Measurements from ENCODE around the gene MAP4K3. TPM values are rescaled to one million over a fixed set of nuclear protein-coding genes. Genes with fewer than 3 reads are reported as not detected.

The MAP4K3 gene
- total and polyA plus RNA-seq, 9 of the 15 experiments (the other 6 are each of a cell fraction or from before 2014, with no cell fraction given): 3.1 to 30.0 (median 16.9) TPM

- H3K4me1 ChIP-seq (replicated peaks in 1 of 2; ENCODE audit: control insufficient read depth in 2 of 2, insufficient read depth in 2 of 2, low read length in 2 of 2): peaks cover 0 to 8% of the 10 kb centered on the region in 2 experiments; a peak in 3 of 5 replicates
- FAIRE-seq: no peak
Observed at GRCh38 chr2:39373181-39373802, 63.8 kb downstream of the MAP4K3 start.

GRCh38 chr2:39370101-39370500, 67.0 kb downstream of the MAP4K3 start:
- Histone ChIP-seq H3K4me3 (no peak overlapping the region), H3K36me3 (ENCODE audit: control insufficient read depth, insufficient read depth, low read length) (peaks cover 16% of the 10 kb centered on the region; the same call in 1 of the 3 replicates), H3K9ac (ENCODE audit: insufficient read depth in 1 of 2, low read depth in 2 of 2, low read length in 2 of 2) (no peak overlapping the region), H3K9me3 (replicated peaks; ENCODE audit: control insufficient read depth, insufficient read depth, low read depth, low read length) (no peaks in the 10 kb centered on the region), H2AFZ (ENCODE audit: low read depth, low read length) (no peak overlapping the region), H3K4me2 (ENCODE audit: insufficient read depth, low read length) (no peak overlapping the region), H3K27me3 (ENCODE audit: control insufficient read depth in 2 of 2, insufficient read depth in 2 of 2, low read length in 2 of 2) (no peaks in the 10 kb centered on the region), H3K79me2 (ENCODE audit: control insufficient read depth, insufficient read depth, low read length) (peaks cover 25% of the 10 kb centered on the region; the same call in 2 of the 3 replicates), H4K20me1 (replicated peaks; ENCODE audit: control insufficient read depth, insufficient read depth, low read length) (no peaks in the 10 kb centered on the region), H3K27ac (ENCODE audit: extremely low read depth, low read depth, low read length) (no peak overlapping the region), H3K4me1 (replicated peaks in 1 of 2; ENCODE audit: control insufficient read depth in 2 of 2, insufficient read depth in 2 of 2, low read length in 2 of 2) (no peaks in the 10 kb centered on the region), H3K9me1 (ENCODE audit: control insufficient read depth, insufficient read depth, low read length) (no peaks in the 10 kb centered on the region)
- no peak for ATAC-seq
- no peak for DNase-seq (ENCODE audit: extremely low read depth in 1 of 4, low spot score in 3 of 4)
- POLR2A ChIA-PET: no interaction called here
- FAIRE-seq: no peak
- 78% methylated on average over 2 of the region's 2 CpGs for WGBS (ENCODE audit: insufficient coverage, low coverage, missing lambda C conversion rate)
- intact Hi-C loops (cut with micrococcal nuclease) (no loop called here), in situ Hi-C loops (cut with MboI) (no loop called here)
- TF ChIP-seq ZC3H4 (CRISPR knock-in tag; IDR thresholded peaks at IDR 0.05; ENCODE audit: borderline replicate concordance): no peak
- no peak for TF ChIP-seq HMG20A (CRISPR knock-in tag; conservative IDR thresholded peaks at IDR 0.05)
- no peak for TF ChIP-seq E2F4 (CRISPR knock-in tag; IDR thresholded peaks at IDR 0.05; ENCODE audit: low read depth)
- BruUV-seq (replicated peaks): no TSS peak
- CTCF ChIA-PET (ENCODE audit: low intra/inter-chr PET ratio): no interaction called here

More at GRCh38 chr2:39373181-39373802, 63.8 kb downstream of the MAP4K3 start:
- H4K20me1 ChIP-seq (replicated peaks; ENCODE audit: control insufficient read depth, insufficient read depth, low read length): no peaks in the 10 kb centered on the region
- ChIA-PET POLR2A (no interaction called here), CTCF (ENCODE audit: low intra/inter-chr PET ratio) (no interaction called here)
- H3K36me3 ChIP-seq (ENCODE audit: control insufficient read depth, insufficient read depth, low read length): peaks cover 26% of the 10 kb centered on the region; the same call in 2 of the 3 replicates
- no peaks in the 10 kb centered on the region for H3K9me1 ChIP-seq (ENCODE audit: control insufficient read depth, insufficient read depth, low read length)
- in situ Hi-C loops (cut with MboI): no loop called here
- peak; percentile 58 for TF ChIP-seq ZNF146 (CRISPR knock-in tag; IDR thresholded peaks at IDR 0.05; ENCODE audit: unreplicated experiment)
- TF ChIP-seq NR3C1 (CRISPR knock-in tag; IDR thresholded peaks at IDR 0.05): no peak
- intact Hi-C loops (cut with micrococcal nuclease): no loop called here
- no peak overlapping the region for H3K27ac ChIP-seq (ENCODE audit: extremely low read depth, low read depth, low read length)
- peaks cover 49% of the 10 kb centered on the region for H3K79me2 ChIP-seq (ENCODE audit: control insufficient read depth, insufficient read depth, low read length)
- no TSS peak for BruUV-seq (replicated peaks)
- ATAC-seq: no peak
- H3K27me3 ChIP-seq (ENCODE audit: control insufficient read depth in 2 of 2, insufficient read depth in 2 of 2, low read length in 2 of 2): no peaks in the 10 kb centered on the region
- H3K4me3 ChIP-seq: no peak overlapping the region
- DNase-seq (ENCODE audit: extremely low read depth in 1 of 4, low spot score in 3 of 4): no peak
- no peak overlapping the region for H3K9ac ChIP-seq (ENCODE audit: insufficient read depth in 1 of 2, low read depth in 2 of 2, low read length in 2 of 2)
- H2AFZ ChIP-seq (ENCODE audit: low read depth, low read length): no peak overlapping the region
- H3K9me3 ChIP-seq (replicated peaks; ENCODE audit: control insufficient read depth, insufficient read depth, low read depth, low read length): no peaks in the 10 kb centered on the region
- no peak overlapping the region for H3K4me2 ChIP-seq (ENCODE audit: insufficient read depth, low read length)
- WGBS (ENCODE audit: insufficient coverage, low coverage, missing lambda C conversion rate): 38% methylated on average over 2 of the region's 2 CpGs
